Type B pancreatic cell (in vitro differentiated cells): ENCODE measurements around the gene TLR8. TPM values are rescaled to one million over a fixed set of nuclear protein-coding genes. Genes with fewer than 3 reads are reported as not detected.
"Not testable (repeated sequence)": the region's sequence is repeated elsewhere in the genome, so short reads cannot be mapped to it uniquely, and the experiment has no call there.

Experiments
- DNase-seq: peaks from one replicate; pipeline ENCODE4 v3.0.0; 2021; ENCODE audit warnings: mixed read lengths; ENCODE audit not compliant: unreplicated experiment; ENCODE audit errors: extremely low spot score
- H3K27ac Mint-ChIP-seq: 2 replicates; pipeline ENCODE4 v1.8.0; 2021; ENCODE audit warnings: mild to moderate bottlenecking, mixed read lengths
- H3K27me3 Mint-ChIP-seq: 2 replicates; pipeline ENCODE4 v1.8.0; 2021; ENCODE audit warnings: mixed read lengths
- H3K36me3 Mint-ChIP-seq: 2 replicates; pipeline ENCODE4 v1.8.0; 2021; ENCODE audit warnings: mixed read lengths
- H3K4me1 Mint-ChIP-seq: one replicate; pipeline ENCODE4 v1.8.0; 2021; ENCODE audit warnings: mixed read lengths; ENCODE audit not compliant: unreplicated experiment
- H3K4me3 Mint-ChIP-seq: 2 replicates; pipeline ENCODE4 v1.8.0; 2021; ENCODE audit warnings: mild to moderate bottlenecking, mixed read lengths
- H3K9me3 Mint-ChIP-seq: 2 replicates; pipeline ENCODE4 v1.8.0; 2021; ENCODE audit warnings: mixed read lengths
- CTCF ChIP-seq: fragments of 200-600 bp; sonication (generic); conservative IDR thresholded peaks from 2 replicates; pipeline ENCODE4 v1.5.0; 2021; ENCODE audit warnings: antibody characterized with exemption, mild to moderate bottlenecking
- total RNA-seq: library from RNA; stranded (reverse); gene quantifications from 2 replicates; pipeline ENCODE4 v1.2.1, GENCODE V29; 2021; ENCODE audit warnings: low replicate concordance

TLR8 gene
- total RNA-seq, 1 donor from 2014 or later: not detected

- DNase-seq: no peak
- H3K27me3 Mint-ChIP-seq: no peaks in the 10 kb centered on the region
- H3K4me1 Mint-ChIP-seq: no peaks in the 10 kb centered on the region
- H3K36me3 Mint-ChIP-seq: no peaks in the 10 kb centered on the region
- H3K4me3 Mint-ChIP-seq: no peak overlapping the region
- H3K9me3 Mint-ChIP-seq: peaks cover 8% of the 10 kb centered on the region
- no peak overlapping the region for H3K27ac Mint-ChIP-seq
- no peak for TF ChIP-seq CTCF
These were observed 55.7 kb downstream of the TLR8 start for GRCh38 chrX:12962041-12962504.

- peaks cover 12% of the 10 kb centered on the region for H3K9me3 Mint-ChIP-seq
- not testable (repeated sequence) for DNase-seq, H3K4me3 Mint-ChIP-seq, H3K27me3 Mint-ChIP-seq, H3K4me1 Mint-ChIP-seq, H3K27ac Mint-ChIP-seq, H3K36me3 Mint-ChIP-seq
These were observed 56.9 kb downstream of the TLR8 start for GRCh38 chrX:12963210-12963850.

GRCh38 chrX:12965131-12965940 lies 58.9 kb downstream of the TLR8 start:
- Mint-ChIP-seq H3K36me3 (no peaks in the 10 kb centered on the region), H3K4me1 (no peaks in the 10 kb centered on the region), H3K9me3 (peaks cover 12% of the 10 kb centered on the region), H3K27ac (no peak overlapping the region), H3K4me3 (no peak overlapping the region), H3K27me3 (no peaks in the 10 kb centered on the region)
- DNase-seq: no peak
- no peak for TF ChIP-seq CTCF

GRCh38 chrX:12966151-12966550 lies 59.7 kb downstream of the TLR8 start:
- H3K27me3 Mint-ChIP-seq: no peaks in the 10 kb centered on the region
- no peaks in the 10 kb centered on the region for H3K36me3 Mint-ChIP-seq
- DNase-seq: no peak
- no peak for TF ChIP-seq CTCF
- H3K4me1 Mint-ChIP-seq: peaks cover 6% of the 10 kb centered on the region
- no peak overlapping the region for H3K27ac Mint-ChIP-seq
- H3K9me3 Mint-ChIP-seq: peaks cover 17% of the 10 kb centered on the region
- H3K4me3 Mint-ChIP-seq: no peak overlapping the region

GRCh38 chrX:12967711-12968465 lies 61.5 kb downstream of the TLR8 start:
- Mint-ChIP-seq H3K4me3 (no peak overlapping the region), H3K27me3 (no peaks in the 10 kb centered on the region), H3K36me3 (no peaks in the 10 kb centered on the region), H3K4me1 (peaks cover 11% of the 10 kb centered on the region), H3K27ac (no peak overlapping the region), H3K9me3 (peaks cover 17% of the 10 kb centered on the region)
- TF ChIP-seq CTCF: no peak
- no peak for DNase-seq
